Trophoblast cell (in vitro differentiated cells and primary cell): ENCODE data around the gene INTS4.

Source experiments
- DNase-seq, 2 donors: peaks; one replicate each; pipeline ENCODE4 v3.0.0-alpha.2; 2016
- H2AFZ ChIP-seq: 2 replicates; pipeline ENCODE4 v1.6.1; 2013; ENCODE audit warnings: low read length, moderate library complexity, mild to moderate bottlenecking; ENCODE audit not compliant: insufficient read depth, poor library complexity
- H2AK5ac ChIP-seq: 2 replicates; pipeline ENCODE4 v1.6.1; 2013; ENCODE audit warnings: mild to moderate bottlenecking, low read length
- H2BK120ac ChIP-seq: 2 replicates; pipeline ENCODE4 v1.6.1; 2013; ENCODE audit warnings: low read length, mild to moderate bottlenecking, moderate library complexity; ENCODE audit not compliant: insufficient read depth, poor library complexity
- H2BK12ac ChIP-seq: 2 replicates; pipeline ENCODE4 v1.6.1; 2013; ENCODE audit warnings: mild to moderate bottlenecking, low read length, moderate library complexity
- H2BK5ac ChIP-seq: 2 replicates; pipeline ENCODE4 v1.6.1; 2013; ENCODE audit warnings: low read length, low read depth, moderate library complexity, mild to moderate bottlenecking; ENCODE audit not compliant: poor library complexity
- H3K14ac ChIP-seq: 2 replicates; pipeline ENCODE4 v1.6.1; 2013; ENCODE audit warnings: mild to moderate bottlenecking, low read length
- H3K18ac ChIP-seq: 2 replicates; pipeline ENCODE4 v1.6.1; 2013; ENCODE audit warnings: mild to moderate bottlenecking, low read length
- H3K23ac ChIP-seq: 2 replicates; pipeline ENCODE4 v1.6.1; 2013; ENCODE audit warnings: low read length
- H3K27ac ChIP-seq: 2 replicates; pipeline ENCODE4 v1.5.1; 2013; ENCODE audit warnings: low read depth, mild to moderate bottlenecking, inconsistent platforms, low read length, moderate library complexity
- H3K27me3 ChIP-seq: 2 replicates; pipeline ENCODE4 v1.6.1; 2013; ENCODE audit warnings: inconsistent platforms, mild to moderate bottlenecking, low read length, moderate library complexity; ENCODE audit not compliant: insufficient read depth
- H3K36me3 ChIP-seq, 2 experiments: 1 replicate in 1 of 2; 2 replicates in 1 of 2; pipeline ENCODE4 v1.6.1; 2013; ENCODE audit warnings: low read length in 2 of 2, mild to moderate bottlenecking in 2 of 2, moderate library complexity in 1 of 2; ENCODE audit not compliant: insufficient read depth in 2 of 2, control insufficient read depth in 1 of 2
- H3K4ac ChIP-seq: 2 replicates; pipeline ENCODE4 v1.6.1; 2013; ENCODE audit warnings: low read depth, mild to moderate bottlenecking, low read length, moderate library complexity
- H3K4me1 ChIP-seq, 2 experiments: 1 replicate in 1 of 2; 2 replicates in 1 of 2; pipeline ENCODE4 v1.6.1; 2013; ENCODE audit warnings: low read length in 2 of 2, mild to moderate bottlenecking in 2 of 2, moderate library complexity in 1 of 2; ENCODE audit not compliant: insufficient read depth in 2 of 2, control insufficient read depth in 1 of 2
- H3K4me2 ChIP-seq: 2 replicates; pipeline ENCODE4 v1.6.1; 2013; ENCODE audit warnings: inconsistent platforms, mild to moderate bottlenecking, low read length, moderate library complexity
- H3K4me3 ChIP-seq: 2 replicates; pipeline ENCODE4 v1.5.1; 2013; ENCODE audit warnings: mild to moderate bottlenecking, low read depth, low read length, inconsistent platforms
- H3K79me1 ChIP-seq: one replicate; pipeline ENCODE4 v1.6.1; 2013; ENCODE audit warnings: low read length
- H3K79me2 ChIP-seq: 2 replicates; pipeline ENCODE4 v1.6.1; 2013; ENCODE audit warnings: low read length, mild to moderate bottlenecking; ENCODE audit not compliant: control insufficient read depth, insufficient read depth, poor library complexity
- H3K9ac ChIP-seq: 2 replicates; pipeline ENCODE4 v1.6.1; 2013; ENCODE audit warnings: mild to moderate bottlenecking, low read length
- H3K9me3 ChIP-seq: 2 replicates; pipeline ENCODE4 v1.6.1; 2013; ENCODE audit warnings: low read depth, mild to moderate bottlenecking, control low read depth, inconsistent platforms, low read length; ENCODE audit not compliant: insufficient read depth
- H4K12ac ChIP-seq: 2 replicates; pipeline ENCODE4 v1.6.1; 2013; ENCODE audit warnings: low read depth, mild to moderate bottlenecking, low read length, moderate library complexity
- H4K8ac ChIP-seq: 2 replicates; pipeline ENCODE4 v1.6.1; 2013; ENCODE audit warnings: low read depth, mild to moderate bottlenecking, low read length, moderate library complexity
- H4K91ac ChIP-seq: one replicate; pipeline ENCODE4 v1.6.1; 2013; ENCODE audit warnings: low read depth, mild to moderate bottlenecking, low read length, moderate library complexity
- WGBS: extraction: QIAGEN DNeasy Blood & Tissue Kit; methylation state at CpG from one replicate; pipeline ENCODE4 v1.1.7; 2013; ENCODE audit warnings: missing lambda C conversion rate; ENCODE audit not compliant: insufficient read length, insufficient coverage; ENCODE audit errors: extremely low coverage; 5-methylcytosine and 5-hydroxymethylcytosine counted together

Gene INTS4

GRCh38 chr11:77967753-77968152 lies 26.7 kb downstream of the INTS4 start:
- no peaks in the 10 kb centered on the region for H3K27me3 ChIP-seq

DNA sequence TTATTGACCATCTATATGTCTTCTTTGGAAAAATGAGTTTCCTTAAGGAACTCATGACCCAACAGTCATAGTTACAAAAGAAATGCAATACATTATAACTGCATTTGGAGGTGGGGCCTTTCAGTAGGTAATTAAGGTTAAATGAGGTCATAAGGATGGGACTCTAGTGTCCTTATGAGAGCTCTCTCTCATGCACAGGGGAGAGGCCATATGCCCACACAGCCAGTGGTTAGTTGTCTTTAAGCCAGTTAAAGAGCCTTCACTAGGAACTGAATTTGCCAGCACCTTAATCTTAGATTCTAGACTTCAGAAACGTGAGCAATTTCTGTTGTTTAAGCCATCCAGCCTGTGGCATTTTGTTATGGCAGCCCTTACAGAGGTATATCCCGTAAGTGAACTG lies 27.3 kb downstream of the INTS4 start:
- WGBS: no CpG with 5 or more reads among the region's 2 CpGs
- Histone ChIP-seq H3K14ac (no peak overlapping the region), H4K12ac (no peak overlapping the region), H3K4me2 (no peak overlapping the region), H3K4me3 (no peak overlapping the region), H3K79me2 (no peaks in the 10 kb centered on the region), H3K4me1 (no peaks in the 10 kb centered on the region), H3K23ac (no peak overlapping the region), H3K4ac (no peak overlapping the region), H4K91ac (no peak overlapping the region), H3K9ac (no peak overlapping the region), H2AFZ (no peak overlapping the region), H3K27ac (no peak overlapping the region), H2AK5ac (no peak overlapping the region), H3K36me3 (peaks cover 3 to 5% of the 10 kb centered on the region in 2 experiments), H3K27me3 (no peaks in the 10 kb centered on the region), H2BK120ac (no peak overlapping the region), H2BK5ac (no peak overlapping the region), H2BK12ac (no peak overlapping the region), H4K8ac (no peak overlapping the region), H3K79me1 (no peaks in the 10 kb centered on the region), H3K18ac (no peak overlapping the region), H3K9me3 (no peaks in the 10 kb centered on the region)
- DNase-seq: no peak

More at GRCh38 chr11:77967753-77968152, 26.7 kb downstream of the INTS4 start:
- H3K79me1 ChIP-seq: no peaks in the 10 kb centered on the region
- H4K12ac ChIP-seq: no peak overlapping the region
- H4K91ac ChIP-seq: no peak overlapping the region
- H2BK120ac ChIP-seq: no peak overlapping the region
- H3K4ac ChIP-seq: no peak overlapping the region
- no peak overlapping the region for H3K14ac ChIP-seq
- no peak overlapping the region for H2AK5ac ChIP-seq
- H3K9ac ChIP-seq: no peak overlapping the region
- no peak overlapping the region for H2BK5ac ChIP-seq
- no peak for DNase-seq
- H3K36me3 ChIP-seq: peaks cover 3 to 5% of the 10 kb centered on the region in 2 experiments
- H3K27ac ChIP-seq: no peak overlapping the region
- H3K18ac ChIP-seq: no peak overlapping the region
- no peak overlapping the region for H3K23ac ChIP-seq
- no peak overlapping the region for H3K4me2 ChIP-seq
- no peak overlapping the region for H2BK12ac ChIP-seq
- no peaks in the 10 kb centered on the region for H3K9me3 ChIP-seq
- H3K79me2 ChIP-seq: no peaks in the 10 kb centered on the region
- H3K4me3 ChIP-seq: no peak overlapping the region
- H4K8ac ChIP-seq: no peak overlapping the region
- H3K4me1 ChIP-seq: no peaks in the 10 kb centered on the region
- no peak overlapping the region for H2AFZ ChIP-seq

- Histone ChIP-seq H3K4me1 (no peaks in the 10 kb centered on the region), H4K91ac (no peak overlapping the region), H3K23ac (no peak overlapping the region), H3K4ac (no peak overlapping the region), H3K36me3 (peaks cover 3 to 5% of the 10 kb centered on the region in 2 experiments), H3K14ac (no peak overlapping the region), H3K9ac (no peak overlapping the region), H3K9me3 (no peaks in the 10 kb centered on the region), H2BK5ac (no peak overlapping the region), H2AFZ (no peak overlapping the region), H3K27me3 (no peaks in the 10 kb centered on the region), H3K4me2 (no peak overlapping the region), H2BK120ac (no peak overlapping the region), H4K12ac (no peak overlapping the region), H4K8ac (no peak overlapping the region), H3K79me2 (no peaks in the 10 kb centered on the region), H3K79me1 (no peaks in the 10 kb centered on the region), H3K18ac (no peak overlapping the region), H3K4me3 (no peak overlapping the region), H2AK5ac (no peak overlapping the region), H3K27ac (no peak overlapping the region), H2BK12ac (no peak overlapping the region)
- no CpG with 5 or more reads among the region's 2 CpGs for WGBS
- no peak for DNase-seq
These were observed 28.1 kb downstream of the INTS4 start for GRCh38 chr11:77966338-77966737.

DNA sequence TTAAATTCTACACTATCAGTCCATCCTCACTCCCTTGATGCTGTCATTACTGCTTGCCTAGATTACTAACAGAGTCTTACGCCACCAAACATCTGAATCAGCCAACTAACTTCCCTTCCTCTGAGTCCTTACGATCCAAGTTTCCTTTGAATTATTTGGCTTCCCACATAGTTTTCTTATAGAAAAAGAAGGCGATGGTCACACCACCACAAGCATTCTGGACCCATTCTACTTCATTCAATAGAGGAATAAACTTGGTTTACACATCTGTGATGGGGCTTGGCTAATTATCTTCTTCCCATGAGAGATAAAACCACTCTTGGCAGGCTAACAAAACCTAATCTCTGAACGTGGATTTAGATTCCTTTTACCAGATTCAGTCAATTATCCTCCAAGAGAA lies 35.0 kb downstream of the INTS4 start:
- Histone ChIP-seq H2BK12ac (no peak overlapping the region), H3K4me2 (no peak overlapping the region), H2AFZ (no peak overlapping the region), H2BK5ac (no peak overlapping the region), H2AK5ac (no peak overlapping the region), H3K4me1 (no peaks in the 10 kb centered on the region), H3K18ac (no peak overlapping the region), H3K79me2 (no peaks in the 10 kb centered on the region), H3K4ac (no peak overlapping the region), H3K27me3 (no peaks in the 10 kb centered on the region), H2BK120ac (no peak overlapping the region), H4K8ac (no peak overlapping the region), H3K14ac (no peak overlapping the region), H3K27ac (no peak overlapping the region), H3K4me3 (no peak overlapping the region), H4K91ac (no peak overlapping the region), H3K36me3 (peaks cover 9 to 12% of the 10 kb centered on the region in 2 experiments), H3K23ac (no peak overlapping the region), H4K12ac (no peak overlapping the region), H3K9ac (no peak overlapping the region), H3K79me1 (no peaks in the 10 kb centered on the region), H3K9me3 (no peaks in the 10 kb centered on the region)
- DNase-seq: no peak
- no CpG with 5 or more reads among the region's 4 CpGs for WGBS
